Muscle of arm (tissue), 14 donors: ENCODE measurements around the gene MPPED2. TPM values are rescaled to one million over a fixed set of nuclear protein-coding genes. Genes with fewer than 3 reads are reported as not detected.

ENCODE experiments used
- DNase-seq: peaks from one replicate; pipeline ENCODE4 v3.0.0-alpha.2; 2013
- long read RNA-seq, 11 donors: transcript quantifications; one replicate each; lab custom pipeline, GENCODE V29; 2026
- polyA plus RNA-seq, 12 donors: library from polyadenylated mRNA; unstranded; fragments of 120-200 nt; gene quantifications; one replicate each; pipeline ENCODE4 v1.2.1, GENCODE V29; 2013; ENCODE audit not compliant: insufficient read length in 12 of 12

MPPED2 gene, protein sequence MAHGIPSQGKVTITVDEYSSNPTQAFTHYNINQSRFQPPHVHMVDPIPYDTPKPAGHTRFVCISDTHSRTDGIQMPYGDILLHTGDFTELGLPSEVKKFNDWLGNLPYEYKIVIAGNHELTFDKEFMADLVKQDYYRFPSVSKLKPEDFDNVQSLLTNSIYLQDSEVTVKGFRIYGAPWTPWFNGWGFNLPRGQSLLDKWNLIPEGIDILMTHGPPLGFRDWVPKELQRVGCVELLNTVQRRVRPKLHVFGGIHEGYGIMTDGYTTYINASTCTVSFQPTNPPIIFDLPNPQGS
- 10 to 100 TPM in 2 of 12 donors, 1 to 10 TPM in 9, not detected in 1; 6.1 to 27.1 (median 8.6) TPM for polyA plus RNA-seq
- long read RNA-seq, donor 1, result 0 reads
- long read RNA-seq, donor 2, result 0 reads
- long read RNA-seq, donor 3, result 0 reads
- long read RNA-seq, donor 4, result 0 reads
- long read RNA-seq, donor 5, result 0 reads
- long read RNA-seq, donor 6, result 0 reads
- long read RNA-seq, donor 7, result 0 reads
- long read RNA-seq, donor 8, partial matches to known transcripts, result 5 of 5 reads
- long read RNA-seq, donor 8, other reads (novel, unspliced or antisense), result 0 of 5 reads
- long read RNA-seq, donor 9, result 0 reads
- long read RNA-seq, donor 10, result 0 reads
- long read RNA-seq, donor 11, result 0 reads

DNA sequence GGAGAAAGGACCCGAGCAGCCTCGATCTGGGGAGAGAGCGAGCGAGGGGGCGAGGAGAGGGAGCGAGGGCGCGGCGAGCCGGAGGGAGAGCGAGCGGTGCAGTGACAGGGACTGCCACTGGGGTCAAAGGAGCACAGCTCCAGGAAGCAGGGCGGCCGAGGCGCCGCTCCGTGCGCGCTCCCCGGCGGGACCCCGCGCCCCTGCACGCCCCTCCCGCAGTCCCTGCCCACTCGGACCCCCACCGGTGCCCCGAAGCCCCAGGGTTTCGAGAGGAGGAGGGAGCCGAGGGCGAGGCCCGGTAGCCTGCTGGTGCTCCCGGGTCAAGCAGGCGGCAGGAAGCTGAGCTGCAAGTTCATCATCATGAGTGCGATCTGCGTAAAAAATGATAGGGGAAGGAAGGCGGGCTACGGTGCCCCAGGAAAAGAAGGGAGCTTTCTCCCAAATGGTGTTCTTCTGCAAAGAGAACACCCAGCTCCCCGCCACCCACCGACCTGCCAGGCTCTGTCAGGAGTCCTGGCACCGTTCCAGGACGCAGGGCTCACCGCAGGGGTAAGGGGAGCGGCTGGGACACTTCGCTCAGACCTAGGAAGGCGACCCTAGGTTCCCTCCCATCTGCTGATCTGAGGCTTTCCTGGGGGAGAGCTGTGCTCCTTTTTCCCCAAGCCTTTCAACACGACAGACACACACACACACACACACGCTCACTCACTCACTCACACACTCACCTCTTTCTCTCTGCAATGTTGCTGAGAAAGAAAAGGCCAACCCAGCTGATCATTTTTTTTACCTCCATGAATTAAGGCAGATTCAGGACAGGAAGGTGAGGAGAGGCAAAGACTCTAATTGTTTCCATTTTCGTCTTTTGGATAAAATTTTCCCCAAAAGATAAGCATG lies at the start of gene MPPED2:
TSS of gene MPPED2 (minus strand) at position 103 of the 894 bp plus-strand sequence. CDS start 5,980 bp downstream, outside the sequence.
- DNase-seq, result peak; percentile 41

DNA sequence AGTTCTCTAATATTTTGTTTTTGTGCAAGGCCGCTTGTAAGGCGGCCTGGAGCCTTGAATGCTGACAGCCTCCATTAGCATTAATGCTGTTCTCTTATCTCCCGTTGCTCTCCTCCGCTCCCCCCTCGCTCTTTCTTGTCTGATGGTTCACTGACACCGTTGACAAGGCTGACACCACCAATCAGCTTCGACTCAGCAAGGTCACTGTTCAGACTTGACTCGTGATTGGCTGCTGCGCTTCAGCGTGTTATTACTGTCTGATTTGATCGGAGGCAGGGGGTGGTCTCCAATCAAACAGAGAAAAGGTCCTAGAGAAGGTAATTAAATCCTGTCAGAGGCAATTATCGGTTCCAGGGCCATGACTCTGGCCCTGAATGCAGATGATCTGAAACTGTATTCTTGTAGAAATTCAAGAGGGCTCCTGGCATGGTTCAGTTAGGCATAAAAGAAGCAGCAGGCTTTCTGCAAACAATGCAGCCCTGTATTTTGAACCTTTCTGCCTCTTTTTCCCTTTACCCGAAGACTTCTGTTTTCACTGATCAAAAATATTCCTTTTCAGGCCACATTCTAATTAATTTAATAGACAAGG lies 49.3 kb upstream of the MPPED2 start:
- DNase-seq, result peak; percentile 20

DNA sequence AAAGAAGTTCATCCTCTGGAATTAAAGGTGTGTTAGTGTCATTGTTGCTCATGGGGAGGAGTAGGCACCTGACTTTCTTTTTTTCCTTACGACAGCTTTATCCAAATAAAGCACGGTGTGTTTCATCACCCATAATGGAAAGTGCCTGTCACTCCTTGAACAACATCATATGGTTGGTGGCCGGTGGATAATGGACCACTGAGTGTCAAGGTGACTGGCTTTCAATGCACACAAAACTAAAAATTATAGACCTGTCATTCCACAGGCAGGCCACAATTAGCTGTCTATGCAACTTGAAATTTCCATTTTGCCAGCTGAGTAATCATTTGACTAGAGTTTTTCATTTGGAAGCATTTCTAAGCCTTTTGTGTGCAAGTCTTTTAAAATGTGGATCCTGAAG lies 45.0 kb upstream of the MPPED2 start:
- no peak for DNase-seq

DNA sequence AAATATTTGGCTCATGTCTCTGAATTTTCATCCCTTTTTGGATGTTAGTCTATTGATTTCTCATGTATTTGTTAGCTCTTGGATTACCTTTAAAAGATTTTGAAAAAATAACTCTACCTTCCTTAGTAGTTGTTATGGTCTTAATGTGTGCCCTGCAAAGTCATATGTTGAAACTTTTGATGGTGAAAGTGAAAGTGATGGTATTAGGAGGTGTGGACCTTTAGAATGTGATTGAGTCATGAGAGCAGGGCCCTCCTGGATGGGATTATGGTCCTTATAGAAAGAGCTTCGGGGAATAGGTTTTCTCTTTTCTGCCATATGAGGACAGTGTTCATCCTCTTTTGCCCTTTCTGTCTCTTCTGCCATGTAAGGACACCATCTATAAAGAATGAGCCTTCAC lies 33.6 kb upstream of the MPPED2 start:
- DNase-seq, result no peak

DNA sequence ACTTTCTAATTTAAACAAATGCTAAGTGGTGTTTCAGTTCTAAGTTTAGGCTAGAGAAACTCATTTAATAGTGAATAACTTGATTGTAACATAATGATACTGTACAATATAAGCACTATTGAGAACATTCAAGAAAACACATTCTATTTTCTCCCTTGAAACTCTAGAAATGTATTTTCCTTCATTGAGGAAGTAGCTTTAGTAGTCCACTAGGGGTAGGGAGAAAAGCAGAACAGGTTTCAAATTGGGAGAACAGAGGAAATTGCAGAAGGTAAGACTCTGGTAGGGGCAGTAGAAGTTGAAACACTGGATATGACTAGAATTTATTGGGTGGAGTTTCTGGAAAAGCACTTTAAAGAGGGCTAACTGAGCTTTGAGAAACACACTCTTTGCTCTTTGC lies 31.6 kb upstream of the MPPED2 start:
- DNase-seq, result no peak

DNA sequence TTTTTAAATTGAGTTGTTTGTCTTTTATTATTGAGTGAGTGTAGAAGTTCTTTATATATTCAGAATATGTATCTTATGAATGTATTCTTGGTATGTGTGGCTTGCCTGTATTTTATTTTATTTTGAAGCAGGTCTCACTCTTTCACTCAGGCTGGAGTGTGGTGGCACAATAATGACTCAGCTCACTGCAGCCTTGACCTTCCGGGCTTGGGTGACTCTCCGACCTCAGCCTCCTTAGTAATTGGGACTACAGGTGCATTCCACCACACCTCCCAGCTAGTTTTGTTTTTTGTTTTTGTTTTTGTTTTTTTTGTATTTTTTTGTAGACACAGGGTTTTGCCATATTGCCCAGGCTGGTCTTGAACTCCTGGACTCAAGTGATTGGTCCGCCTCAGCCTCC lies 24.5 kb upstream of the MPPED2 start:
- no peak for DNase-seq

DNA sequence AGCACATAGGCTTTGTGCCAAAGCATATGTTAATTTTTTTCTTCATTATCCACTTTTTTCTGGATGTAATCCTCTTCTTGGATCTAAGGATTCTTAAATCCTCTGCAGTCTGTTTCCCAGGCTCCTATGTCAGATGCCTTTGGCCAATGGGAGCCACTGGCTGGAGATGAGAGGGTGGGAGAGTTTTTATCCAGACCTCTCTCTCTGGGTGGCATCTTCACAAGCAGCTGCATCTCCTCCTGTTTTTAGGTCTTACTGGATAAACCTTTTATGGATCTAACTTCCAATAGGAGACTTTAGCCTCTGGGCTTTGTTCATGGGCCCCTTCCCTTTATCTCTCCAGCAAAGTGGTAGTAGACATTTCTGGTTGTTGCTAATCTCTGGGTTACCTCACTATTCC lies 22.4 kb upstream of the MPPED2 start:
- DNase-seq, result no peak

DNA sequence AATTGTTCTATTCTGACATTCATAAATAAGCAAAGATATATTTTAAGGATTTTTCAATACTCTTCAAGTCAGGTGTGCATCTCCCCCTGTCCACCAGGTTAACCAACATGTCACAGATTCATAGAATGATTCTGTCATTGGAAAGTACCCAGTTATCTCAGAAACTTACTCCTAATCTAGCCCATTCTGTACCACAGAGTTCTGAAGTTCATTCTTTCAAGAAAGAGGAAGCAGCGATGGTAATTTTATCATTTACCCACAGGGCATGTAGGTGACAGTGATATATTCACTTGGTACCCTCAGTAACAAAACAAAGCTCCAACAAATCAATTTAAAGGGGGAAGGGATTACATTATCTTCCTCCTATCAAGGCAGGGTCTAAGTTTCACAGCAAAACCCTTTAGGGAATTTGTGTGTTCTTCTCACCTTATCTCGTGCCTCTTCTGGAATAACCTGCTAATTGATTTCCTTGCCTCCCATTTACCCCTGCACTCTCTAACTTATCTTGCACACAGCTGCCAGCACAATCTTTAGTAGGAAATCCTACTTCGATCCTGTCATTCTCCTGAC lies 19.0 kb upstream of the MPPED2 start:
- DNase-seq, result no peak

DNA sequence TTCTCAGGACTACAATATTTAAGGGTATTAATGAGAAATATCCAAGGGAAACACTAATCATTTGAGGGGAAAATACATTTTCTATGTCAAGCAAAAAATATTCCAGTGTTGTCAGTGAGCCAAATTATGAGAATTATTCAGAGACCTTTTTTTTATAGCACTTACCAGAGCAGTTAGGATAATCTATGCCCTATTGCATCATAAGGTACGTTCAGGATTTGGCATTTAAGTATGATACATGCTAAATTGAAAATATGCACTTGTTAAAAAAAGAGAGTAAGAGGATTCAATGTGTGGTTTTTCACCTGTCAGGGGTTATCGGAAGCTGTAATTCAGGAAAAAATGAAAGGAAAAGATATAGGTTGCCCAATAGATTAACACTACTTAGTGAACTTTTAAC lies 17.2 kb upstream of the MPPED2 start:
- no peak for DNase-seq

DNA sequence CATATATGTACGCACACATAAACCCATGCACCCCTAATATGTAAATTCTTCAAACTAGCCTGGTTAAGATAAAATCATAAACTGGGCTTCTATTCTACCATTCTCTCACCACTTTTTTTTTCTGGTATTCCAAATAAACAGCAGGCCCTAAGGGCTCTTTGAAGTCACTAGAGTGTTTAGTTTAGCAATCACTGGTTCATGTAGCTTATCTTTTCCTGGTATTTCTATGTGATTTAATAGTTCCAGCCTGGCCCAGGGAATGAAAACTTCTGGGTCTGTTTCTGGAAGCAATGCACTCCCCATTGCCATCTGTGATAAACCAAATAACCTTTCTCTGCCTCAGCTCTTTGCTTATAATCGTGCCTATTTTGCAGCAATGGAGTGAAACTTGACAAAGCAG lies 10.7 kb upstream of the MPPED2 start:
- no peak for DNase-seq

DNA sequence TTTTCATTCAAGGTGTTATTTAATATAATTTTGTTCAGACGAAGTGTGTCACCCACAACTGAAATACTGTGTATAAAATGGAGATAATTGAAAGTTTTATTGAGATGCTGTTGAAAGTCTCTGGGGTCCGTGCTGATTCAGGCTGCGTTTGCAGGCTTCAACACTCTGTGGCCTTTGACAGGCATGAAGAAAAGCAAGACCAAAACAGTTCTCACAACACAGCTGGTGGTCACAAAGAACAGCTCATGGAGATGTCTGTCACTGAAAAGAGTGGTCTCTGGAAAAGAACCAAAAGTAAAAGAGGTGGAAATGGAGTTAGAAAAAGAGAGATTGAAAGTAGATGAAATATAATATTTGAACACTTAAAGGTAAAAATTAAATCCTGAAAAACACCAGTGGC lies 9.8 kb upstream of the MPPED2 start:
- no peak for DNase-seq

DNA sequence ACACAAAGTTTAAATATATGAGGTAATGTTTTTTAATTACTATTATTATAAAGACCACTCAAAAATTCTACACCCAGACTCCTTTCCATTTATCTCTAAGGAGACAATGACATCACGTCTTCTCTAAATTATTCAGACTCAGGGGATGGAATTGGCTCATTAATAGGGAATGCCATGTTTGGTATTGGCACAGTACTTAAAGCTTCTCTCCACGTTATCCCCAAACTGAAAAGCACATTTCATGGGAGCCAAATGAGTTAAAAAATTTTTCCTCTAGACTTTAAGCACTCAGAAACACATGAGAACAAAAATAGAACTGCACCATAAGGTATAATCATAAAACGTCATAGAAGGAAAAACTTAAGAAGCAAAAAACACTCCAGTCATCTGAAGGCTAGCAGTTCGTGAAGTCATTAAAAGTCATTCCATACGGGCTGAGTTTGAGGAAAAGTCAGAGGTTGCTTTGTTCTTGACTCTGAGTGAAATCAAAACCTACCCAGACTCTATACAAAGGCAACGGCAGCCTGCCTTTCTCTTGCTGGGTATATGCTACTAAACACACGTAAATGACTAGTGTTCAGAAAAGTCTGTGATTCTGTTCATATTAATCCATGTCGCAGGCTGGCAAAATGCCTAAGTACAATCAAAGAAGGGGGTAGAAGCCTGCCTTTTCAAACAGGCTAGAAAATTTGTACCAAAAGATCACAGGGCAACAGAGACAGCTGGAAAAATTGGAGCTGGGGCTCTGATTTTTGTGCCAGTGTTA lies 8.7 kb upstream of the MPPED2 start:
- peak; percentile 54 for DNase-seq

DNA sequence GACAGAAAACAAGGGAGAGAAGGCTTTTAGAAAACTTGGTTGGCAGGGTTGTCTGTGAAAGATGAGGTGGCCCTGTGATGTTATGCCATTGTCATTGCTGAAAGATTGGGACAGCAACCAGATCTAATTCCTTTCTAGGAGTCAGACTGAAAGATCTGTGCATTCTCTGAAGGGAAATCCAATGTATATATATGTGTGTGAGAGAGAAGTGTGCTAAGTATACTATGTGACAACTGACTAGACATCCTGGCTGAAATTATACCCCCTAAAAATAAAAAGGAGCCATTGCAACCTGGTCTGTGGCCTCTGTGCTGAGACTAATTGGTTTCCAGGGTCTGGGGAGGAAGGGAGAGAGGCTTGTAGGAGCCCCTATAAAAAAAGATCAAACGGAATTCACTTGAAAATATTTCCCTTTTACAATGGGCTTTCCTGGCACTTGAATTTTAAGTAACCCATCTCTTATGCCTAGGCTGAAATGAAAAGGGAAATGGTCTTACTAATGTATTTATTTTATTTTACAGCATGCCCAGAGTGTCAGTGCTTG lies 1.2 kb upstream of the MPPED2 start:
- DNase-seq, result no peak

DNA sequence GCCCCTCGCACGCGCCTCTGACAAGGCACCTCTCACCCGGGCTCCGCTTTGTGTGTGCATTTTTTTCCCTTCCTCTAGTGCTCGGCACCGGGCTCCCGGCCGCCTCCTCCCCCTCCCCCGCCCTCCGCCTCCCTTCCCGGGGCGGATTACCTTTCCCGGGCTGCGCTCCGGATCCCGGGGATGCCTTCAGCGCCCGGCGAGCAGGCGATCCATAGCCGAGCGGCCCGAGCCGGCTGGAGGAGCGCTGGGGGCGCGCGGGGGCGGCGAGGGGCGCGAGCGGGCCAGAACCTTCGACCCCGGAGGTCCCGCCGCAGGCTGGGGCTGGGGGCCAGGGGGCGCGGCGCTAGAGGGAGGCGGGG lies 282 bp downstream of the MPPED2 start:
- peak; percentile 47 for DNase-seq

DNA sequence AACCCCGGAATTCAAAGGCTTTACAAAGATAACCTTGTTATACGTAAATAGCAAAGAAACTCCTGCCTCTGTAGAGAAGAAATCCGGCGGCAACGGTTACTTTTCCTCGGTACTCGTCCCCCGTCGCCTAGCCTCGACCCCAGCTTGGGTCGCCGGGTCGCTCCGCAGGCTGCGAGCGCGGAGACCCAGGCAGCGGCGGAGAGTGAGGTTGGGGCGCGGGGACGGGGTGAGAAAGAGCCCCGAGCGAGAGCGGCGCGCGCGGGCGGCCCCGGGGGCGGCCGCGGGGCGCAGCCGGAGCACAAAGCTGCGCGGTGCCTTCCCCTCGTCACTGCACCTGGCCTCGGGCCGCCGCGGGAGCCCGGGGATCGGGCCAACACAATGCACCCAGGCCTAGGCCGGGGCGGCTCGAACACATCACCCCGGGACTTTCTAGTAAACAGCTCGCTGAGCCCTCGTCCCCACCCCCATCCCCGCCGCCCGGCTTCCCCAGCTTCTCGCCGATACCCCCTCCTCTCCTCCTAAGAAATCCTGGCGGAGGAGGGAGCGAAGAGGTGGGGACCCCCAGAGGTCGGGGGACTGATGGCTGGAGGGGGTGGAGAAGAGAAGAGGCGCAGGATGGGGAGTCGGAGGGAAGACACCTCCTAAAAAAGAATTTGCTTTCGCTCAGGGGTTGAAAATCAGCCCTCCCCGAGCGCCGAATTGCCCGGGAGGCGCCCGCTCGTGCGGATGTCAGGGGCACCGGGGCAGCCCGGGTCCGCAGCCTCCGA lies 845 bp downstream of the MPPED2 start:
- DNase-seq, result no peak

DNA sequence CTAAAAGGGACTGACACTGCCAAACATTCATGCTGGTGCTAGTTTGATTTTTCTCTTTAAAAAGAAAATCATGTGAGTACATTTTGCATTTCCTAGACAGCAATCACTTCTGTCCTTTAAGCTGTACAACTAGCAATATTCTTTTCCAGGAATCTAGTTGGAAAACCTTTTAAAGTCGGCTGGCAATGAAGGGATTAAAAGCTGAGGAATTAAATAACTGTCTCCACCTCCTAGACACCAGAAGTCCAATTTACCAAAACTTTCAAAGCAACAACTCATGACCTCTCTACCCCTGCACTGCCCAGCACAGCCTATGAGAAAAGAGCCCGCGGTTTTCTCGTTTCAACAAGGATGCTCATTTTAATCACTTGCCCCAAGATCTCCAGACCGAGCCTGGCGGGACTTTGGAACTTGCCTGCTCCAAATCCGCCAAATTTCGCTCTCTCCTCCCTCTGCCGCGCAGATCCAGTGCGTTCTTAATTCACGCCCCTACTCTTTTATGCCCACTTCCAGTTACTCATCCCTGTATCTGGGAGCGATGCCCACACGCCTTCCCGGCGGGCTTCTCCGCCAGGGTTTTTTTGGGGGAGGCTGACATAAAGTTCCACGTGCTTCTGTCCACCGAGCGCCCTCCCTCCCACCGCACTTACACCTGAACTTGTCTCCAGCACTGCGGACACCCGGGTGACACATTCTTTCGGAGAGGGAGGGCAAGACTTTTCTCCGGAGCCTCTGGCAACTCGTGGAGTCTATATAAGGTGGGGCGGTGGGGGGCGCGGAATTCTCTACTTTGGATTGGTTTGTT lies 2.5 kb downstream of the MPPED2 start:
- peak; percentile 57 for DNase-seq

DNA sequence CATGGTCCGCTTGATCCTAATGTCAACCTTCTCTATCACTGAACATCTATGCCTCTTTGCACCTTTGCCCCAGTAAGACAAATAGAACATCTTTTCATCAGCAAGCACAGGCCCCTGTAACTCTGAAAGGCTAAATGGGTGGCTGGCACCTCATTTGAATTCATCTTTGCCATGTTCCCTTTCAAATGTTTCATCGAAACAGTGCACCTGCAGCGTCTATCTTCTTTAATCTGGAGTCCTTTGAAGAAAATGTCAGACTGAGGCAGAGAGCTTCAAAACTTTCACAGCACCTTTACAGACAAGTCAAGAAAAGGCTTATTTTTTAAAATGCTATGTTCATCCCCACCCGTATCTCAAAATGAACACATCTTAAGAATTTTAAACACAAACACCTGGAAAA lies 3.4 kb downstream of the MPPED2 start:
- no peak for DNase-seq

DNA sequence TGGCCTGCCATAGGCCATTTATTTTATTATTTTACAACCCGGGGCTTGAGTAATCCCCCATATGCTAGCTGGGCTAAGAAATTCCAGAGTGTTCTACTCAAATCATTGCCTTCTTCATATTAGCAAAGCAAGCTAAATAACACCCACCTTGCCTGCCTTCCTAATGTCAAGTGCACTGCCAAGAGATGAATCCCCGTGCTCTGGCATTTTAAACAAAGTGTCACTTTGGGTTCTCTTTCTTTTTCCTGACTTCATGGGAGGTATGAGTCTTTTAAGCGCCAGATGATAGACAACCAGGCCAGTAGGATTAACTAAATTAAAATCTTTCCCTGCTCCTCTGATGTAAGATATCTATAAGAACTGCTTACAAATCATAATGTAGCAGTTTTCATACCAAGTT lies 4.5 kb downstream of the MPPED2 start:
- no peak for DNase-seq

DNA sequence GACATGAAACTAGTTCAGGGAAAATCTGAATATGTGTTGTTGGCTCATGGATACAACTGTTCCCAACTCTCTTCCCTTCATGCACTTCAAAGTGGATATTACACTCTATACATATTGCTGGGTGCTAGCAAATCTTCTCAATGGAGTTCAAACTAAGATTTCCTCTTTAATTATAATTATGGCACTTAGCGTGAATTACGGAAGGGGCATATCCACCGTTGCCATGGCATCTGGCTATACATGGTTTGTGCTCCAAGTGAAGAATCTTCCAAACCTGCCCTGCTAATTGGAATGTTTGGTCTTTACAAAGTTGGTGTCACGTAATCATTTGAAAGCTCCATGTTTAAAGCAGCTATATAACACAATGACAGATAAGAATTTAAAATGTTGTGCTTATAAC lies 5.6 kb downstream of the MPPED2 start:
- DNase-seq, result no peak
